Right lobe of liver (tissue), 4 donors: Measurements from ENCODE around the gene XRN2.
"Not testable (repeated sequence)": the region's sequence is repeated elsewhere in the genome, so short reads cannot be mapped to it uniquely, and the experiment has no call there.

Source experiments
- POLR2A ChIP-seq: fragments of 450-650 bp; IDR thresholded peaks from one replicate; pipeline ENCODE4 v1.6.1; 2017; ENCODE audit warnings: antibody characterized with exemption, mild to moderate bottlenecking
- TF ChIP-seq, protein P1 (sequence below), 4 donors: fragments of 200-600 bp in 3 of 4; fragments of 450-650 bp in 1 of 4; IDR thresholded peaks; one replicate each; pipeline versions ENCODE4 v1.5.1 to v1.8.0; 2016 to 2022; ENCODE audit warnings: antibody characterized with exemption in 4 of 4, mild to moderate bottlenecking in 2 of 4
- donor health status: DM: no; HTN: no; CAD: no.
- donor health status: DM: no; HTN: no; CAD: no.
- donor health status: DM: no; HTN: yes; CAD: no.

DNA sequence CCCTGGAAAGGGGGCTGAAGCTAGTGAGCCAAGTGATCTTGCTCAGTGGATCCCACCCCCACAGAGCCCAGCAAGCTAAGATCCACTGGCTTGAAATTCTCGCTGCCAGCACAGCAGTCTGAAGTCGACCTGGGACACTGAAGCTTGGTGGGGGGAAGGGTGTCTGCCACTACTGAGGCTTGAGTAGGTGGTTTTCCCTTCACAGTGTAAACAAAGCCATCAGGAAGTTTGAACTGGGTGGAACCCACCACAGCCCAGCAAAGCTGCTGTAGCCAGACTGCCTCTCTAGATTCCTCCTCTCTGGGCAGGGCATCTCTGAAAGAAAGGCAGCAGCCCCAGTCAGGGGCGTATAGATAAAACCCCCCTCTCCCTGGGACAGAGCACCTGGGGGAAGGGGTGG lies 110.9 kb downstream of the XRN2 start:
- TF ChIP-seq, protein P1, sequence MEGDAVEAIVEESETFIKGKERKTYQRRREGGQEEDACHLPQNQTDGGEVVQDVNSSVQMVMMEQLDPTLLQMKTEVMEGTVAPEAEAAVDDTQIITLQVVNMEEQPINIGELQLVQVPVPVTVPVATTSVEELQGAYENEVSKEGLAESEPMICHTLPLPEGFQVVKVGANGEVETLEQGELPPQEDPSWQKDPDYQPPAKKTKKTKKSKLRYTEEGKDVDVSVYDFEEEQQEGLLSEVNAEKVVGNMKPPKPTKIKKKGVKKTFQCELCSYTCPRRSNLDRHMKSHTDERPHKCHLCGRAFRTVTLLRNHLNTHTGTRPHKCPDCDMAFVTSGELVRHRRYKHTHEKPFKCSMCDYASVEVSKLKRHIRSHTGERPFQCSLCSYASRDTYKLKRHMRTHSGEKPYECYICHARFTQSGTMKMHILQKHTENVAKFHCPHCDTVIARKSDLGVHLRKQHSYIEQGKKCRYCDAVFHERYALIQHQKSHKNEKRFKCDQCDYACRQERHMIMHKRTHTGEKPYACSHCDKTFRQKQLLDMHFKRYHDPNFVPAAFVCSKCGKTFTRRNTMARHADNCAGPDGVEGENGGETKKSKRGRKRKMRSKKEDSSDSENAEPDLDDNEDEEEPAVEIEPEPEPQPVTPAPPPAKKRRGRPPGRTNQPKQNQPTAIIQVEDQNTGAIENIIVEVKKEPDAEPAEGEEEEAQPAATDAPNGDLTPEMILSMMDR (IDR thresholded peaks at IDR 0.05): not testable (repeated sequence)
- not testable (repeated sequence) for TF ChIP-seq POLR2A
